Osteoblast (primary cell): Measurements from ENCODE around the gene SORCS2. TPM values are rescaled to one million over a fixed set of nuclear protein-coding genes. Genes with fewer than 3 reads are reported as not detected.
A peak's percentile ranks its signal among the peaks of the same experiment; 100 is the strongest.

Experiments
- DNase-seq: peaks from one replicate; pipeline ENCODE4 v3.0.0; 2011; ENCODE audit warnings: low spot score, mixed read lengths; ENCODE audit not compliant: insufficient read length; ENCODE audit errors: missing footprints
- H2AFZ ChIP-seq: 2 replicates; pipeline ENCODE4 v1.6.0; 2011; ENCODE audit warnings: mild to moderate bottlenecking, low read length
- H3K27ac ChIP-seq: 2 replicates; pipeline ENCODE4 v1.5.1; 2011; ENCODE audit warnings: mild to moderate bottlenecking, low read depth, low read length, moderate library complexity
- H3K27me3 ChIP-seq: 2 replicates; pipeline ENCODE4 v1.6.0; 2012; ENCODE audit warnings: mild to moderate bottlenecking, control low read depth, inconsistent platforms, low read length, moderate library complexity; ENCODE audit not compliant: insufficient read depth
- H3K36me3 ChIP-seq: 2 replicates; pipeline ENCODE4 v1.5.1; 2011; ENCODE audit warnings: mild to moderate bottlenecking, low read length, control low read depth, moderate library complexity; ENCODE audit not compliant: insufficient read depth
- H3K4me1 ChIP-seq: 2 replicates; pipeline ENCODE4 v1.5.1; 2011; ENCODE audit warnings: mild to moderate bottlenecking, low read length, control low read depth, moderate library complexity; ENCODE audit not compliant: insufficient read depth
- H3K4me2 ChIP-seq: 2 replicates; pipeline ENCODE4 v1.6.0; 2011; ENCODE audit warnings: mild to moderate bottlenecking, low read length; ENCODE audit not compliant: insufficient read depth
- H3K4me3 ChIP-seq: fragments of 200-600 bp; sonication (generic); 3 replicates; pipeline ENCODE4 v1.5.1; 2012; ENCODE audit warnings: mild to moderate bottlenecking, low read length, inconsistent platforms; ENCODE audit not compliant: insufficient read depth
- H3K79me2 ChIP-seq: 2 replicates; pipeline ENCODE4 v1.6.0; 2012; ENCODE audit warnings: mild to moderate bottlenecking, low read length, control low read depth, inconsistent platforms; ENCODE audit not compliant: insufficient read depth
- H3K9me3 ChIP-seq: 2 replicates; pipeline ENCODE4 v1.5.1; 2011; ENCODE audit warnings: low read depth, low read length, control low read depth
- H4K20me1 ChIP-seq: 2 replicates; pipeline ENCODE4 v1.6.0; 2012; ENCODE audit warnings: mild to moderate bottlenecking, low read length, control low read depth; ENCODE audit not compliant: insufficient read depth
- total RNA-seq: library from RNA; depleted of rRNA; stranded (reverse); fragments of >200 nt; gene quantifications from 2 replicates; pipeline ENCODE4 v1.2.3, GENCODE V29; 2012
- TF ChIP-seq, protein P1 (sequence below): IDR thresholded peaks from 2 replicates; pipeline ENCODE4 v1.5.1; 2011; ENCODE audit warnings: mild to moderate bottlenecking, low read depth, low read length, moderate library complexity; ENCODE audit errors: extremely low read depth

Gene SORCS2
- total RNA-seq, 1 donor: 9.0 TPM

DNA sequence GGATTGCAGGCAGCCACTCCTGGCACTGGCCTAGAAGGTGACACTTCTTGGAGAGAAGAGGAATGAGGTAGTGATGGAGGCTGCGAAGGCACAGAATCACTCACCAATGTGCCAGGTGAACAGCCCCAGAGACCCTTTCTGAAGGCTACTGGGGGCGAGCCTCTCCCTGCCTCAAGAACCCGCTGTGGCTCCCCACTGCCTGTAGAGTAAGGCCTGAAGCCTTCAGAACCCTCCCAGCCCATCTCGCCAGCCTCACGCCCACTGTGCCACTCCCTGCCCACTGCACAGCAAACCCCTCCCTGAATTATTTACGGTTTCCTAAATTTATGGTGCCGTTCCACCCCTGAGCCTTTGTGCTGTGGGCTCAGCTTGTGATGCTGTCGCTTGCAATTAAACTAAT lies 24.2 kb upstream of the SORCS2 start:
- Histone ChIP-seq H3K9me3 (no peaks in the 10 kb centered on the region), H2AFZ (no peak overlapping the region), H3K27ac (no peak overlapping the region), H3K4me3 (no peak overlapping the region), H3K79me2 (no peaks in the 10 kb centered on the region), H3K27me3 (peaks cover 9% of the 10 kb centered on the region), H3K4me1 (peaks cover 3% of the 10 kb centered on the region), H3K36me3 (no peaks in the 10 kb centered on the region), H3K4me2 (no peak overlapping the region), H4K20me1 (no peaks in the 10 kb centered on the region)
- TF ChIP-seq, protein P1, sequence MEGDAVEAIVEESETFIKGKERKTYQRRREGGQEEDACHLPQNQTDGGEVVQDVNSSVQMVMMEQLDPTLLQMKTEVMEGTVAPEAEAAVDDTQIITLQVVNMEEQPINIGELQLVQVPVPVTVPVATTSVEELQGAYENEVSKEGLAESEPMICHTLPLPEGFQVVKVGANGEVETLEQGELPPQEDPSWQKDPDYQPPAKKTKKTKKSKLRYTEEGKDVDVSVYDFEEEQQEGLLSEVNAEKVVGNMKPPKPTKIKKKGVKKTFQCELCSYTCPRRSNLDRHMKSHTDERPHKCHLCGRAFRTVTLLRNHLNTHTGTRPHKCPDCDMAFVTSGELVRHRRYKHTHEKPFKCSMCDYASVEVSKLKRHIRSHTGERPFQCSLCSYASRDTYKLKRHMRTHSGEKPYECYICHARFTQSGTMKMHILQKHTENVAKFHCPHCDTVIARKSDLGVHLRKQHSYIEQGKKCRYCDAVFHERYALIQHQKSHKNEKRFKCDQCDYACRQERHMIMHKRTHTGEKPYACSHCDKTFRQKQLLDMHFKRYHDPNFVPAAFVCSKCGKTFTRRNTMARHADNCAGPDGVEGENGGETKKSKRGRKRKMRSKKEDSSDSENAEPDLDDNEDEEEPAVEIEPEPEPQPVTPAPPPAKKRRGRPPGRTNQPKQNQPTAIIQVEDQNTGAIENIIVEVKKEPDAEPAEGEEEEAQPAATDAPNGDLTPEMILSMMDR: no peak
- DNase-seq: peak; percentile 9

- H3K9me3 ChIP-seq: no peaks in the 10 kb centered on the region
These were observed 23.2 kb upstream of the SORCS2 start for GRCh38 chr4:7169134-7169533.

DNA sequence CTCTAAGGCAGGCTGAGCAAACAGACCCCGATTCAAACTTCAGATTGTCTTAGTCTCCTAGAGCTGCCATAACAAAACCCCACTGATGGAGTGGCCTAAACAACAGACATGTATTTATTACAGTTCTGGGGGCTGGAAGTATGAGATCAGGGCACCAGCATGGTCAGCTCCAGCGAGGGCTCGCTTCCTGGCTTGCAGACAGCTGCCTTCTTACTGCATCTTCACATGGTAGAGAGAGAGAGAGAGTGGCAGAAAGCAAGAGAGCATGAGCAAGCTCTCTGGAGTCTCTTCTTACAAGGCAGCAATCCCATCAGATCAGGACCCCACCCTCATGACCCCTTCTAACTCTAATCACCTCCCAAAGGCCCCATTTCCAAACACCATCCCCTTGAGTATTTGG lies 22.3 kb upstream of the SORCS2 start:
- DNase-seq: peak; percentile 5
- H3K36me3 ChIP-seq: no peaks in the 10 kb centered on the region
- H3K4me3 ChIP-seq: no peak overlapping the region
- peaks cover 3% of the 10 kb centered on the region for H3K4me1 ChIP-seq
- no peaks in the 10 kb centered on the region for H3K79me2 ChIP-seq
- no peaks in the 10 kb centered on the region for H4K20me1 ChIP-seq
- peaks cover 6% of the 10 kb centered on the region for H3K27me3 ChIP-seq
- no peak overlapping the region for H3K27ac ChIP-seq
- TF ChIP-seq, protein P1: no peak
- no peak overlapping the region for H3K4me2 ChIP-seq
- H3K9me3 ChIP-seq: no peaks in the 10 kb centered on the region
- no peak overlapping the region for H2AFZ ChIP-seq

More at GRCh38 chr4:7169134-7169533, 23.2 kb upstream of the SORCS2 start:
- Histone ChIP-seq H3K4me2 (no peak overlapping the region), H3K4me1 (peaks cover 3% of the 10 kb centered on the region), H3K79me2 (no peaks in the 10 kb centered on the region), H2AFZ (no peak overlapping the region), H3K4me3 (no peak overlapping the region), H4K20me1 (no peaks in the 10 kb centered on the region), H3K27me3 (peaks cover 9% of the 10 kb centered on the region), H3K36me3 (no peaks in the 10 kb centered on the region), H3K27ac (no peak overlapping the region)
- peak; percentile 35 for DNase-seq
- TF ChIP-seq, protein P1: no peak

DNA sequence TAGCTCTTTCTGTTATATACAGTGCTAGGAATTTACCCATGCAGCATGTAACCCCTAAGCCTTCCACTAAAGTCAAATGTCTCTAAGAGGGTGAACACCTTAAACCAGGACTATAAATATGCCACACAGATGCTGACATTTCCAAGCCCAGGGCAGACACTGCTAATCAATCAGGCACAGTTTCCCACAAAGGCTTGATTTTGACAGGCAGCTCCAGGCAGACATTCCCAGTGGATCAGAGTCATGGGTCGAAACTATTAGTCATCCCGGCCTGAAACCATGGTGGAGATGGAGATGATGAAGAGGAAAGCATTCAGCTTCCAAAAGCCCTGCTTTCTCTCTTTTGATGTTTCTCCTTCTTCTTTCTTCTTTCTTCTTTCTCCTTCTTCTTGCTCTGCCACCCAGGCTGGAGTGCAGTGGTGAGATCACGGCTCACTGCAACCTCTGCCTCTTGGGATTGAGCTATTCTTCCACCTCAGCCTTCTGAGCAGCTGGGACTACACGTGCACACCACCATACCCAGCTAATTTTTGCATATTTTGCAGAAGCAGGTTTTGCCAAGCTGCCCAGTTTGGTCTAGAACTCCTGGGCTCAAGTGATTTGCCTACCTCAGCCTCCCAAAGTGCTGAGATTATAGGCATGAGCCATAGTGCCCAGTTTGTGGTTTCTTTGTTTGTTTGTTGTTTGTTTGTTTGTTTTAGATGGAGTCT lies 21.0 kb upstream of the SORCS2 start:
- Histone ChIP-seq H3K27me3 (peaks cover 6% of the 10 kb centered on the region), H3K4me2 (no peak overlapping the region), H3K9me3 (no peaks in the 10 kb centered on the region), H3K36me3 (no peaks in the 10 kb centered on the region), H4K20me1 (no peaks in the 10 kb centered on the region), H3K4me1 (peaks cover 3% of the 10 kb centered on the region), H3K79me2 (no peaks in the 10 kb centered on the region), H3K4me3 (no peak overlapping the region), H2AFZ (no peak overlapping the region), H3K27ac (no peak overlapping the region)
- DNase-seq: peak; percentile 87
- TF ChIP-seq, protein P1: no peak
